ENCODE data around the gene LRP1.

Gene LRP1

DNA sequence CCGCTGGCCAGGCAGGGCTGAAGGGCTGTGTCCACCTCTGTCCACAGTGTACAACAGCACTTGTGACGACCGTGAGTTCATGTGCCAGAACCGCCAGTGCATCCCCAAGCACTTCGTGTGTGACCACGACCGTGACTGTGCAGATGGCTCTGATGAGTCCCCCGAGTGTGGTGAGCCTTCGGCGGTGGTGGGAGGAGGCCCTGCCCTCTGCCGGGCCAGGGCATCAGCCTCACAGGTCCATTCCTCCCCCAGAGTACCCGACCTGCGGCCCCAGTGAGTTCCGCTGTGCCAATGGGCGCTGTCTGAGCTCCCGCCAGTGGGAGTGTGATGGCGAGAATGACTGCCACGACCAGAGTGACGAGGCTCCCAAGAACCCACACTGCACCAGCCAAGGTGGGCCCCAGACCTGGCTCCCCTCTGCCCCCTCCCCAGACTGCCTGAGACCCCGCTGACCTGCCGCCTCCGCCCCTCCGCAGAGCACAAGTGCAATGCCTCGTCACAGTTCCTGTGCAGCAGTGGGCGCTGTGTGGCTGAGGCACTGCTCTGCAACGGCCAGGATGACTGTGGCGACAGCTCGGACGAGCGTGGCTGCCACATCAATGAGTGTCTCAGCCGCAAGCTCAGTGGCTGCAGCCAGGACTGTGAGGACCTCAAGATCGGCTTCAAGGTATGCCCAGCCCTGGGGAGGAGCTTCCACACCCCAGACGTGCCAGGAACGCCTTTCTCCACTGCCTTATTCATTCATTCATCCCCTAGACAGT is 67.5 kb downstream of the LRP1 start:
- TF ChIP-seq, protein P1, sequence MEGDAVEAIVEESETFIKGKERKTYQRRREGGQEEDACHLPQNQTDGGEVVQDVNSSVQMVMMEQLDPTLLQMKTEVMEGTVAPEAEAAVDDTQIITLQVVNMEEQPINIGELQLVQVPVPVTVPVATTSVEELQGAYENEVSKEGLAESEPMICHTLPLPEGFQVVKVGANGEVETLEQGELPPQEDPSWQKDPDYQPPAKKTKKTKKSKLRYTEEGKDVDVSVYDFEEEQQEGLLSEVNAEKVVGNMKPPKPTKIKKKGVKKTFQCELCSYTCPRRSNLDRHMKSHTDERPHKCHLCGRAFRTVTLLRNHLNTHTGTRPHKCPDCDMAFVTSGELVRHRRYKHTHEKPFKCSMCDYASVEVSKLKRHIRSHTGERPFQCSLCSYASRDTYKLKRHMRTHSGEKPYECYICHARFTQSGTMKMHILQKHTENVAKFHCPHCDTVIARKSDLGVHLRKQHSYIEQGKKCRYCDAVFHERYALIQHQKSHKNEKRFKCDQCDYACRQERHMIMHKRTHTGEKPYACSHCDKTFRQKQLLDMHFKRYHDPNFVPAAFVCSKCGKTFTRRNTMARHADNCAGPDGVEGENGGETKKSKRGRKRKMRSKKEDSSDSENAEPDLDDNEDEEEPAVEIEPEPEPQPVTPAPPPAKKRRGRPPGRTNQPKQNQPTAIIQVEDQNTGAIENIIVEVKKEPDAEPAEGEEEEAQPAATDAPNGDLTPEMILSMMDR (IDR thresholded peaks at IDR 0.05; ENCODE audit: low read depth, low read length) = peak; percentile 54
- TF ChIP-seq MYC (IDR thresholded peaks at IDR 0.05; ENCODE audit: low read depth, low read length) (no peak), POLR2A (IDR thresholded peaks at IDR 0.05; ENCODE audit: extremely low read depth, insufficient read length) (no peak)
- peak; percentile 56 for DNase-seq (ENCODE audit: low read depth)
- no peak overlapping the region for H3K4me3 ChIP-seq (ENCODE audit: low read depth, low read length)

DNA sequence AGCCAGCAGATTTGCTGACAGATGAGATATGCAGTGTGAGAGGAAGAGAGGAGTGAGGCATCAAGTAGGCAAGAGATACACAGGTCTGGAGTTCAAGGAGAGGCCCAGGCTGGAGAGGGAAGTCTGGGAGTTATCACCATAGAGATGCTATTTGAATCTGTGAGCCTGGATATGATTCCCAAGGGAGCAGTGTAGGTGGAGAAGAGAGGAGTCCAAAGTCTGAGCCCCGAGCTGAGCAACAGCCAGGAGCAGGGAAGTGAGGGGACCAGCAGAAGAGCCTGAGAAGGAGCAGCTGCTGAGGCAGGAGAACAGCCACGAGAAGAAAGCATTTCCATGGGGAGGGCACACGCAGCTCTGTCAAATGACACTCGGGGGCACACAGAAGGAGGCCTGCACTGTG is 68.2 kb downstream of the LRP1 start:
- H3K4me3 ChIP-seq (ENCODE audit: low read depth, low read length) = no peak overlapping the region

DNA sequence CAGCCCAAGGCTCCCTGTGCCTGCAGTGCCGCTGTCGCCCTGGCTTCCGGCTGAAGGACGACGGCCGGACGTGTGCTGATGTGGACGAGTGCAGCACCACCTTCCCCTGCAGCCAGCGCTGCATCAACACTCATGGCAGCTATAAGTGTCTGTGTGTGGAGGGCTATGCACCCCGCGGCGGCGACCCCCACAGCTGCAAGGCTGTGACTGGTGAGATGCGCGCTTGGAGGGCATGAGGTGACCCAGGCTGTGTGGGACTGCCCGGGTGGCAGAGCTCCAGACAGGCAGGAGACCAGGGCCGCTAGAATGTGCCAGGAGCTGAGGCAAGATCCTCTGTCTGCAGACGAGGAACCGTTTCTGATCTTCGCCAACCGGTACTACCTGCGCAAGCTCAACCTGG is 68.7 kb downstream of the LRP1 start:
- H3K4me3 ChIP-seq (ENCODE audit: low read depth, low read length) = no peak overlapping the region
- DNase-seq (ENCODE audit: low read depth) = no peak
- TF ChIP-seq POLR2A (IDR thresholded peaks at IDR 0.05; ENCODE audit: extremely low read depth, insufficient read length) = no peak
- TF ChIP-seq, protein P2, sequence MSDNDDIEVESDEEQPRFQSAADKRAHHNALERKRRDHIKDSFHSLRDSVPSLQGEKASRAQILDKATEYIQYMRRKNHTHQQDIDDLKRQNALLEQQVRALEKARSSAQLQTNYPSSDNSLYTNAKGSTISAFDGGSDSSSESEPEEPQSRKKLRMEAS (IDR thresholded peaks at IDR 0.05; ENCODE audit: low read depth, low read length) = no peak

More for the DNA sequence above, 68.2 kb downstream of the LRP1 start:
- no peak for TF ChIP-seq POLR2A (IDR thresholded peaks at IDR 0.05; ENCODE audit: extremely low read depth, insufficient read length)
- TF ChIP-seq MYC (IDR thresholded peaks at IDR 0.05; ENCODE audit: low read depth, low read length) = no peak
- TF ChIP-seq, protein P2 (IDR thresholded peaks at IDR 0.05; ENCODE audit: low read depth, low read length) = no peak
- TF ChIP-seq, protein P1 (IDR thresholded peaks at IDR 0.05; ENCODE audit: low read depth, low read length) = no peak
- no peak for DNase-seq (ENCODE audit: low read depth)

DNA sequence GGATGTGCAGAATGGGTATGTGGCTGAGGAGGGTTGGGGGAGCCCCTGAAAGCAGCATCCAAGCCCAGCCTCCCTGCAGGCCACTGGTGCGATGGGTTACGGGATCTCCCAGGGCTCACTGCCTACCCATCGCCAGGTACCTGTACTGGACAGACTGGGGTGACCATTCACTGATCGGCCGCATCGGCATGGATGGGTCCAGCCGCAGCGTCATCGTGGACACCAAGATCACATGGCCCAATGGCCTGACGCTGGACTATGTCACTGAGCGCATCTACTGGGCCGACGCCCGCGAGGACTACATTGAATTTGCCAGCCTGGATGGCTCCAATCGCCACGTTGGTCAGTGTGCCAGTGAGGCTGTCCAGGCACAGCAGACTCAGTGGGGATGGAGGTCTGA is 70.0 kb downstream of the LRP1 start:
- no peak overlapping the region for H3K4me3 ChIP-seq (ENCODE audit: low read depth, low read length)
- no peak for DNase-seq (ENCODE audit: low read depth)
- TF ChIP-seq MYC (IDR thresholded peaks at IDR 0.05; ENCODE audit: low read depth, low read length) (no peak), POLR2A (IDR thresholded peaks at IDR 0.05; ENCODE audit: extremely low read depth, insufficient read length) (no peak)
- TF ChIP-seq, protein P2 (IDR thresholded peaks at IDR 0.05; ENCODE audit: low read depth, low read length) = no peak
- TF ChIP-seq, protein P1 (IDR thresholded peaks at IDR 0.05; ENCODE audit: low read depth, low read length) = no peak

DNA sequence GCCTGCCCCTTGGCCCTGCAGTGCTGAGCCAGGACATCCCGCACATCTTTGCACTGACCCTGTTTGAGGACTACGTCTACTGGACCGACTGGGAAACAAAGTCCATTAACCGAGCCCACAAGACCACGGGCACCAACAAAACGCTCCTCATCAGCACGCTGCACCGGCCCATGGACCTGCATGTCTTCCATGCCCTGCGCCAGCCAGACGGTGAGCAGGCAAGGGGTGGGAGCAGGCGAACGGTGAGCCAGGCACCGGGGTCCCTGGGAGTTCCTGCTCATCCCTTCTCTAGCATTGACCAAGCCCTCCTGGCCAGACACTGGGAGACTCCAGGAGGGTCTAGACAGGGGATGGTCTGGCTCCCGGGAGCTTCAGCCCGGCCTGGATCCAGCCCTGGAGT is 70.9 kb downstream of the LRP1 start:
- no peak overlapping the region for H3K4me3 ChIP-seq (ENCODE audit: low read depth, low read length)
- TF ChIP-seq MYC (IDR thresholded peaks at IDR 0.05; ENCODE audit: low read depth, low read length) (no peak), POLR2A (IDR thresholded peaks at IDR 0.05; ENCODE audit: extremely low read depth, insufficient read length) (no peak)
- TF ChIP-seq, protein P1 (IDR thresholded peaks at IDR 0.05; ENCODE audit: low read depth, low read length) = no peak
- TF ChIP-seq, protein P2 (IDR thresholded peaks at IDR 0.05; ENCODE audit: low read depth, low read length) = no peak
- DNase-seq (ENCODE audit: low read depth) = no peak

DNA sequence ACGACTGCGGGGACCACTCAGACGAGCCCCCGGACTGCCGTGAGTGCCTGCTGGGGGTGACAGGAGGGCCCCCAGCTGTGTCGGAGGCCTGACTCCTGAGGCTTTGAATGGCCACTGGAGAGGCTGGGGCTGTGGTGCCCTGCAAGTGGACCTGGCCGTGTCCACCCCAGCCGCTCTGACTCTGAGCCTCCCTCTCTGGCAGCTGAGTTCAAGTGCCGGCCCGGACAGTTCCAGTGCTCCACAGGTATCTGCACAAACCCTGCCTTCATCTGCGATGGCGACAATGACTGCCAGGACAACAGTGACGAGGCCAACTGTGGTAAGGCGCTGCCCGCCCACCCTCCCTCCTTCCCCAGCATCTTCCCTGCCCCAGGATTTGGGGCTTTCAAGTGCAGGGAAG is 72.2 kb downstream of the LRP1 start:
- no peak overlapping the region for H3K4me3 ChIP-seq (ENCODE audit: low read depth, low read length)
- no peak for DNase-seq (ENCODE audit: low read depth)
- TF ChIP-seq, protein P1 (IDR thresholded peaks at IDR 0.05; ENCODE audit: low read depth, low read length) = no peak
- TF ChIP-seq, protein P2 (IDR thresholded peaks at IDR 0.05; ENCODE audit: low read depth, low read length) = no peak
- TF ChIP-seq POLR2A (IDR thresholded peaks at IDR 0.05; ENCODE audit: extremely low read depth, insufficient read length) = no peak
- TF ChIP-seq MYC (IDR thresholded peaks at IDR 0.05; ENCODE audit: low read depth, low read length) = no peak
